MM.1S (cell line): Measurements from ENCODE around the gene BTBD16.

Experiments used
- DNase-seq: peaks from one replicate; pipeline ENCODE4 v3.0.0-alpha.2; 2015
- H2AFZ ChIP-seq: fragments of 300-600 bp; sonication (generic); 2 replicates; pipeline ENCODE4 v1.6.0; 2016; ENCODE audit warnings: antibody characterized with exemption, low read length
- H3F3A ChIP-seq: fragments of 300-600 bp; sonication (generic); 2 replicates; pipeline ENCODE4 v1.6.1; 2016; ENCODE audit warnings: mild to moderate bottlenecking, antibody characterized with exemption, low read length, moderate library complexity, mixed read lengths; ENCODE audit not compliant: insufficient read depth
- H3K27ac ChIP-seq: fragments of 300-600 bp; sonication (generic); 2 replicates; pipeline ENCODE4 v1.5.1; 2016; ENCODE audit warnings: mild to moderate bottlenecking, low read length
- H3K27me3 ChIP-seq: fragments of 300-600 bp; sonication (generic); replicated peaks from 2 replicates; pipeline ENCODE4 v1.6.0; 2016; ENCODE audit warnings: low read length; ENCODE audit not compliant: insufficient read depth
- H3K36me3 ChIP-seq: fragments of 300-600 bp; sonication (generic); replicated peaks from 2 replicates; pipeline ENCODE4 v1.6.1; 2016; ENCODE audit warnings: mild to moderate bottlenecking, low read length, mixed read lengths; ENCODE audit not compliant: insufficient read depth
- H3K4me1 ChIP-seq: fragments of 300-600 bp; sonication (generic); 2 replicates; pipeline ENCODE4 v1.6.1; 2016; ENCODE audit warnings: low read length, mixed read lengths
- H3K4me2 ChIP-seq: fragments of 300-600 bp; sonication (generic); 2 replicates; pipeline ENCODE4 v1.6.0; 2016; ENCODE audit warnings: low read depth, low read length
- H3K4me3 ChIP-seq: fragments of 300-600 bp; sonication (generic); 2 replicates; pipeline ENCODE4 v1.5.1; 2016; ENCODE audit warnings: low read length, mixed read lengths
- H3K79me2 ChIP-seq: fragments of 300-600 bp; sonication (generic); 2 replicates; pipeline ENCODE4 v1.6.1; 2016; ENCODE audit warnings: mixed run types, low read length, mixed read lengths
- H3K9ac ChIP-seq: fragments of 300-600 bp; sonication (generic); 2 replicates; pipeline ENCODE4 v1.6.1; 2016; ENCODE audit warnings: low read length, mixed read lengths
- H3K9me2 ChIP-seq: fragments of 300-600 bp; sonication (generic); replicated peaks from 2 replicates; pipeline ENCODE4 v1.6.1; 2016; ENCODE audit warnings: mild to moderate bottlenecking, low read length, mixed read lengths; ENCODE audit not compliant: insufficient read depth
- H3K9me3 ChIP-seq: fragments of 300-600 bp; sonication (generic); replicated peaks from 2 replicates; pipeline ENCODE4 v1.6.1; 2016; ENCODE audit warnings: mild to moderate bottlenecking, low read length, mixed read lengths; ENCODE audit not compliant: insufficient read depth
- H4K20me1 ChIP-seq: fragments of 300-600 bp; sonication (generic); 2 replicates; pipeline ENCODE4 v1.6.1; 2016; ENCODE audit warnings: mild to moderate bottlenecking, low read length, moderate library complexity, mixed read lengths; ENCODE audit not compliant: insufficient read depth
- CTCF ChIP-seq: fragments of 300-600 bp; sonication (generic); IDR thresholded peaks from 2 replicates; pipeline ENCODE4 v1.5.1; 2016; ENCODE audit warnings: antibody characterized with exemption, low read length, mixed read lengths
- EZH2 ChIP-seq: fragments of 300-600 bp; sonication (generic); optimal IDR thresholded peaks from 2 replicates; pipeline ENCODE3; 2017; ENCODE audit warnings: low read depth, mild to moderate bottlenecking, antibody characterized with exemption, low read length, mixed read lengths
- EZH2phosphoT487 ChIP-seq: fragments of 300-600 bp; sonication (generic); IDR thresholded peaks from 2 replicates; pipeline ENCODE4 v1.6.1; 2018; ENCODE audit warnings: antibody characterized with exemption, low read length

Gene BTBD16

GRCh38 chr10:122386514-122386913 lies 115.4 kb downstream of the BTBD16 start:
- no peaks in the 10 kb centered on the region for H3K9me2 ChIP-seq
- no peak for DNase-seq
- H3K27me3 ChIP-seq = peaks cover 14% of the 10 kb centered on the region; the same call in 1 of the 2 replicates
- no peaks in the 10 kb centered on the region for H3K4me1 ChIP-seq
- H3K36me3 ChIP-seq = no peaks in the 10 kb centered on the region
- no peak overlapping the region for H3K4me2 ChIP-seq
- no peaks in the 10 kb centered on the region for H3K9me3 ChIP-seq
- no peak overlapping the region for H3K4me3 ChIP-seq
- H3K27ac ChIP-seq = no peak overlapping the region
- TF ChIP-seq EZH2 = no peak
- no peak for TF ChIP-seq EZH2phosphoT487
- TF ChIP-seq CTCF = no peak
- no peaks in the 10 kb centered on the region for H3K79me2 ChIP-seq
- H3F3A ChIP-seq = no peaks in the 10 kb centered on the region
- H2AFZ ChIP-seq = no peak overlapping the region
- H4K20me1 ChIP-seq = no peaks in the 10 kb centered on the region
- no peak overlapping the region for H3K9ac ChIP-seq

- Histone ChIP-seq H2AFZ (no peak overlapping the region), H3K79me2 (no peaks in the 10 kb centered on the region), H3K36me3 (no peaks in the 10 kb centered on the region), H4K20me1 (no peaks in the 10 kb centered on the region), H3K27ac (no peak overlapping the region), H3K9me3 (no peaks in the 10 kb centered on the region), H3K4me2 (no peak overlapping the region), H3K4me3 (no peak overlapping the region), H3K4me1 (no peaks in the 10 kb centered on the region), H3K9ac (no peak overlapping the region), H3K27me3 (peaks cover 5% of the 10 kb centered on the region; the same call in 1 of the 2 replicates), H3F3A (no peaks in the 10 kb centered on the region), H3K9me2 (no peaks in the 10 kb centered on the region)
- DNase-seq = no peak
- TF ChIP-seq EZH2 (no peak), EZH2phosphoT487 (no peak), CTCF (no peak)
These were observed 116.5 kb downstream of the BTBD16 start for GRCh38 chr10:122387572-122387971.
